ENCODE data around the gene SPRED2.

DNA sequence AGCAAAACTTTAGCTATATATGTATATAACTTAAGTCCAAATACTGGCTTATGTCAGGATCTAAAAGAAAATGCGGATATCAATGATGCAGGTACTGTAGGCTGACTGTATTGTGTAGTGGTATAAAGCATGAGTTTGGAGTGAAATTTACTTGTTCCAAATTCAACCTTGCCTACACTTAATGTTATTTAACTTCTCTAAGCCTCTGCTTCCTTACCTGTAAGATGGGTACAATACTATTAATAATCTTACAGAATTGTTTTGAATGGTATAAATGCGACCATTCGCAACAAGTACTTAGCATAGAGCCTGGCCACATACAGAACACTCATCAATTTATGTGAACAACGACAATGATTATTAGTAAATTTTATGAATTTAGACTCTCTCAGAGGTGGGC lies 62.4 kb downstream of the SPRED2 start:
- TF ChIP-seq EP300 (IDR thresholded peaks at IDR 0.05; ENCODE audit: low read depth) (no peak), POLR2AphosphoS5 (IDR thresholded peaks at IDR 0.05) (no peak), CTCF (IDR thresholded peaks at IDR 0.05) (no peak)
